H1 (cell line): ENCODE results near the gene FGF5. TPM values are rescaled to one million over a fixed set of nuclear protein-coding genes. Genes with fewer than 3 reads are reported as not detected.

Source experiments
- CTCF ChIA-PET: fragments of 300-600 bp; sonication (Branson Sonifier 250); formaldehyde crosslinking; loops from one replicate; lab custom pipeline; 2021; ENCODE audit not compliant: partially characterized antibody; lab: Charles Lee
- POLR2A ChIA-PET: fragments of 300-600 bp; sonication (Branson Sonifier 250); formaldehyde crosslinking; loops from one replicate; lab custom pipeline; 2021; ENCODE audit warnings: inconsistent platforms; ENCODE audit not compliant: partially characterized antibody; lab: Charles Lee
- DNase-seq, 2 experiments: peaks; one replicate each; pipeline versions ENCODE4 v3.0.0 to v3.0.0-alpha.2; 2010 to 2022; ENCODE audit warnings: low spot score in 2 of 2, low read depth in 1 of 2, mixed read lengths in 1 of 2
- FAIRE-seq: peaks from 2 replicates; lab custom pipeline; 2011; peaks lifted over from hg19 to GRCh38; lab: Jason Lieb, UNC
- H2AFZ ChIP-seq: 2 replicates; pipeline ENCODE4 v1.8.1; 2012; ENCODE audit warnings: low read length, inconsistent platforms
- H2AK5ac ChIP-seq: 2 replicates; pipeline ENCODE4 v1.6.1; 2013; ENCODE audit warnings: low read depth, low read length
- H2BK120ac ChIP-seq: replicated peaks from 2 replicates; pipeline ENCODE3; 2013; ENCODE audit warnings: low read depth, low read length, inconsistent platforms
- H2BK12ac ChIP-seq: 2 replicates; pipeline ENCODE4 v1.6.1; 2013; ENCODE audit warnings: low read depth, low read length
- H2BK15ac ChIP-seq: 2 replicates; pipeline ENCODE4 v1.6.1; 2013; ENCODE audit warnings: low read length
- H2BK20ac ChIP-seq: 2 replicates; pipeline ENCODE4 v1.6.1; 2013; ENCODE audit warnings: low read length
- H2BK5ac ChIP-seq: 2 replicates; pipeline ENCODE4 v1.6.1; 2013; ENCODE audit warnings: low read depth, low read length
- H3K14ac ChIP-seq: 2 replicates; pipeline ENCODE4 v1.6.1; 2013; ENCODE audit warnings: inconsistent platforms; ENCODE audit not compliant: insufficient read length
- H3K18ac ChIP-seq: 2 replicates; pipeline ENCODE4 v1.6.1; 2013; ENCODE audit warnings: low read length; ENCODE audit errors: extremely low read depth
- H3K23ac ChIP-seq: 2 replicates; pipeline ENCODE4 v1.6.1; 2013; ENCODE audit warnings: inconsistent platforms; ENCODE audit not compliant: insufficient read length
- H3K23me2 ChIP-seq: 2 replicates; pipeline ENCODE4 v1.6.1; 2013; ENCODE audit warnings: low read depth, low read length
- H3K27ac ChIP-seq: 2 replicates; pipeline ENCODE4 v1.6.1; 2011; ENCODE audit warnings: low read depth, low read length, inconsistent platforms
- H3K27me3 ChIP-seq, 4 experiments: replicated peaks in 1 of 4; 1 replicate in 1 of 4; 2 replicates in 3 of 4; pipeline versions ENCODE4 v1.6.1 to v1.8.1; 2011 to 2013; ENCODE audit warnings: low read length in 3 of 4, mild to moderate bottlenecking in 3 of 4, inconsistent platforms in 2 of 4, mixed read lengths in 2 of 4, moderate library complexity in 1 of 4; ENCODE audit not compliant: control insufficient read depth in 3 of 4, insufficient read depth in 3 of 4; ENCODE audit errors: extremely low read depth in 1 of 4
- H3K36me3 ChIP-seq, 4 experiments: 2 replicates each; pipeline versions ENCODE4 v1.6.1 to v1.8.1; 2011 to 2013; ENCODE audit warnings: mild to moderate bottlenecking in 4 of 4, low read length in 3 of 4, moderate library complexity in 2 of 4, control low read depth in 1 of 4, inconsistent platforms in 1 of 4; ENCODE audit not compliant: insufficient read depth in 4 of 4, control insufficient read depth in 2 of 4
- H3K4ac ChIP-seq: replicated peaks from 2 replicates; pipeline ENCODE3; 2013; ENCODE audit warnings: low read length, low read depth, mixed read lengths, inconsistent platforms; ENCODE audit not compliant: insufficient read length
- H3K4me1 ChIP-seq, 4 experiments: replicated peaks in 1 of 4; 1 replicate in 1 of 4; 2 replicates in 3 of 4; pipeline versions ENCODE4 v1.6.1 to v1.8.1; 2011 to 2013; ENCODE audit warnings: low read length in 3 of 4, inconsistent platforms in 2 of 4, mixed read lengths in 1 of 4; ENCODE audit not compliant: insufficient read depth in 4 of 4, control insufficient read depth in 3 of 4
- H3K4me2 ChIP-seq, 2 experiments: 2 replicates each; pipeline versions ENCODE4 v1.6.1 to v1.8.1; 2011 to 2013; ENCODE audit warnings: low read depth in 2 of 2, low read length in 2 of 2, control low read depth in 1 of 2, inconsistent platforms in 1 of 2, mild to moderate bottlenecking in 1 of 2; ENCODE audit not compliant: insufficient read depth in 1 of 2
- H3K4me3 ChIP-seq, 4 experiments: fragments of 200-600, 300-600 bp in 1 of 4; sonication (generic), shearing (Covaris generic), sonication (Bioruptor Twin) in 1 of 4; 2 replicates each; pipeline versions ENCODE4 v1.5.1 to v1.8.1; 2011 to 2016; ENCODE audit warnings: low read length in 4 of 4, low read depth in 3 of 4, control low read depth in 2 of 4, inconsistent platforms in 2 of 4, mild to moderate bottlenecking in 2 of 4, mixed read lengths in 1 of 4, moderate library complexity in 1 of 4; ENCODE audit not compliant: insufficient read depth in 2 of 4; ENCODE audit errors: extremely low read depth in 1 of 4
- H3K56ac ChIP-seq: replicated peaks from 2 replicates; pipeline ENCODE3; 2013; ENCODE audit warnings: low read depth, mild to moderate bottlenecking, mixed read lengths, low read length, inconsistent platforms; ENCODE audit not compliant: insufficient read length
- H3K79me1 ChIP-seq: 2 replicates; pipeline ENCODE4 v1.6.1; 2013; ENCODE audit warnings: low read depth, low read length, control low read depth
- H3K79me2 ChIP-seq, 2 experiments: 2 replicates each; pipeline versions ENCODE4 v1.6.1 to v1.8.1; 2012 to 2013; ENCODE audit warnings: low read length in 2 of 2, mild to moderate bottlenecking in 2 of 2, inconsistent platforms in 1 of 2; ENCODE audit not compliant: insufficient read depth in 2 of 2, control insufficient read depth in 1 of 2
- H3K9ac ChIP-seq, 4 experiments: replicated peaks in 1 of 4; 1 replicate in 1 of 4; 2 replicates in 3 of 4; pipeline versions ENCODE4 v1.6.1 to v1.8.1; 2011 to 2013; ENCODE audit warnings: low read depth in 3 of 4, low read length in 3 of 4, control low read depth in 2 of 4, mild to moderate bottlenecking in 2 of 4, moderate library complexity in 2 of 4, inconsistent platforms in 1 of 4; ENCODE audit errors: extremely low read depth in 1 of 4
- H3K9me3 ChIP-seq, 2 experiments: 2 replicates each; pipeline versions ENCODE4 v1.6.1 to v1.8.1; 2012 to 2013; ENCODE audit warnings: mild to moderate bottlenecking in 2 of 2, moderate library complexity in 2 of 2, control low read depth in 1 of 2, inconsistent platforms in 1 of 2, low read depth in 1 of 2, low read length in 1 of 2, mixed read lengths in 1 of 2; ENCODE audit not compliant: insufficient read depth in 2 of 2
- H4K20me1 ChIP-seq, 2 experiments: replicated peaks in 1 of 2; 2 replicates each; pipeline versions ENCODE3 to v1.8.1; 2011 to 2013; ENCODE audit warnings: inconsistent platforms in 2 of 2, low read length in 2 of 2, mild to moderate bottlenecking in 1 of 2; ENCODE audit not compliant: insufficient read depth in 2 of 2, control insufficient read depth in 1 of 2
- H4K5ac ChIP-seq: 2 replicates; pipeline ENCODE4 v1.6.1; 2013; ENCODE audit warnings: low read length, low read depth, mixed read lengths, inconsistent platforms; ENCODE audit not compliant: insufficient read length
- H4K8ac ChIP-seq: 2 replicates; pipeline ENCODE4 v1.8.0; 2013; ENCODE audit warnings: mild to moderate bottlenecking, moderate library complexity, low read length, inconsistent platforms; ENCODE audit not compliant: insufficient read depth; ENCODE audit errors: extremely low read depth
- H4K91ac ChIP-seq: replicated peaks from 2 replicates; pipeline ENCODE3; 2013; ENCODE audit warnings: low read length, mixed read lengths, inconsistent platforms; ENCODE audit not compliant: insufficient read length
- ASH2L ChIP-seq: fragments of 200-600, 300-600 bp; sonication (generic); IDR thresholded peaks from one replicate; pipeline ENCODE4 v1.7.1; 2017; ENCODE audit warnings: low read length
- CBX8 ChIP-seq: fragments of 300-800, 300-1000 bp; sonication (generic); IDR thresholded peaks from 2 replicates; pipeline ENCODE4 v1.7.1; 2016; ENCODE audit warnings: low read depth, low read length, borderline replicate concordance
- CREB1 ChIP-seq: IDR thresholded peaks from 2 replicates; pipeline ENCODE4 v1.6.1; 2012; ENCODE audit warnings: inconsistent platforms
- CTBP2 ChIP-seq: IDR thresholded peaks from 2 replicates; pipeline ENCODE4 v1.7.0; 2011; ENCODE audit warnings: borderline replicate concordance, mild to moderate bottlenecking, moderate library complexity, mixed read lengths, low read length; ENCODE audit not compliant: insufficient read depth, insufficient read length
- FOSL1 ChIP-seq: IDR thresholded peaks from 2 replicates; pipeline ENCODE4 v1.6.1; 2011; ENCODE audit warnings: mild to moderate bottlenecking, low read depth, low read length, moderate library complexity; ENCODE audit not compliant: insufficient read depth
- RXRA ChIP-seq: IDR thresholded peaks from 2 replicates; pipeline ENCODE4 v1.6.1; 2011; ENCODE audit warnings: low read depth, mild to moderate bottlenecking, low read length, moderate library complexity; ENCODE audit not compliant: insufficient read depth
- SAP30 ChIP-seq: fragments of 300-600 bp; sonication (generic); IDR thresholded peaks from 2 replicates; pipeline ENCODE4 v1.7.1; 2012; ENCODE audit warnings: low read length, moderate library complexity, mild to moderate bottlenecking, inconsistent platforms; ENCODE audit not compliant: insufficient read depth, insufficient replicate concordance
- SRF ChIP-seq: IDR thresholded peaks from 2 replicates; pipeline ENCODE4 v1.6.1; 2011; ENCODE audit warnings: mild to moderate bottlenecking, low read depth, low read length, moderate library complexity
- TBP ChIP-seq: IDR thresholded peaks from 2 replicates; pipeline ENCODE4 v1.6.1; 2011; ENCODE audit warnings: low read depth, low read length, improper control_type of control experiment
- TCF12 ChIP-seq: IDR thresholded peaks from 2 replicates; pipeline ENCODE4 v1.6.1; 2011; ENCODE audit warnings: low read depth, mild to moderate bottlenecking, low read length
- WGBS, 2 experiments: shearing (Covaris generic) in 1 of 2; methylation state at CpG; one replicate each; pipeline versions ENCODE4 v1.1.6 to v1.1.7; 2013 to 2015; ENCODE audit warnings: low lambda C conversion rate in 2 of 2, mixed read lengths in 2 of 2, inconsistent platforms in 1 of 2, low coverage in 1 of 2, missing lambda C conversion rate in 1 of 2; ENCODE audit not compliant: insufficient replicate concordance in 2 of 2, insufficient coverage in 1 of 2, insufficient read length in 1 of 2; ENCODE audit errors: extremely low coverage in 1 of 2, missing lambda C conversion rate in 1 of 2; 5-methylcytosine and 5-hydroxymethylcytosine counted together
- polyA plus RNA-seq, 7 experiments: library from polyadenylated mRNA; depleted of rRNA in 3 of 7; stranded (reverse) in 5 of 7; unstranded in 2 of 7; fragments of >200 nt in 5 of 7; fragments of 200-250 nt in 2 of 7; gene quantifications; 1 replicate in 5 of 7; 2 replicates in 1 of 7; 4 replicates in 1 of 7; pipeline versions ENCODE4 v1.2.1 to v1.2.3, GENCODE V29; 2011 to 2013; ENCODE audit warnings: missing spikeins in 2 of 7, mixed read lengths in 2 of 7
- total RNA-seq: library from RNA; stranded (reverse); fragmentation: NEBNext Ultra II Directional; extraction: Animal tissue kit (Norgen Biotek cat#: 25700); gene quantifications from 2 replicates; pipeline ENCODE4 v1.2.1, GENCODE V29; 2021
- TF ChIP-seq, protein P1 (sequence below), 3 experiments: IDR thresholded peaks; 1 replicate in 2 of 3; 2 replicates in 1 of 3; pipeline versions ENCODE4 v1.5.1 to v1.6.1; 2011; ENCODE audit warnings: low read length in 3 of 3, mild to moderate bottlenecking in 3 of 3, inconsistent platforms in 2 of 3, low read depth in 1 of 3, moderate library complexity in 1 of 3; ENCODE audit not compliant: insufficient read depth in 1 of 3; ENCODE audit errors: control extremely low read depth in 1 of 3
- TF ChIP-seq, protein P2 (sequence below): IDR thresholded peaks from 2 replicates; pipeline ENCODE4 v1.6.1; 2012; ENCODE audit warnings: inconsistent platforms

The FGF5 gene
- total and polyA plus RNA-seq, 2 of the 8 experiments (the other 6 are each of a cell fraction or from before 2014, with no cell fraction given), result not detected

DNA sequence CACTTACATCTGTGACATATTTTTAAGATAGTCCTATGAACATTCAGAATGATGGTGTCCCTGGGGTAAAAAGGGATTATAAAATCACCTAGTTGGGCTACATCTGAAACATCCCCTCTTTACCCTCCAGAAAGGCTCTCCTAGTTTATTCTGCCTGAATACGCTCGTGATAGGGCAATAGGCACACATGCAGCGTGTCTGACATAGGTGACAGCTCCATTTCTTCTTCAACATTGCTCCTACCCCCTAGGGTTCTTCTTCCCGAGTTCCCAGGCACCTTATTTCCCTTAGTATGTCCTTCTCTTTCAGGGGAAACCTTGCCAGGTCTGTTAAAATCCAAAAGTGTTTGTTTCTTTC is 42.0 kb downstream of the FGF5 start:
- Histone ChIP-seq H4K5ac (no peak overlapping the region), H3K23ac (no peak overlapping the region), H3K36me3 (no peaks in the 10 kb centered on the region), H2BK120ac (no peak overlapping the region), H3K27ac (no peak overlapping the region), H3K9me3 (no peaks in the 10 kb centered on the region), H3K4me2 (no peak overlapping the region), H3K4me1 (peaks cover 0 to 5% (median 1%) of the 10 kb centered on the region in 4 experiments; a peak in 2 of 7 replicates), H3K23me2 (no peaks in the 10 kb centered on the region; the same call in 1 of the 2 replicates), H2AK5ac (no peak overlapping the region), H3K27me3 (no peaks in the 10 kb centered on the region), H4K91ac (no peak overlapping the region), H3K4ac (no peak overlapping the region), H4K20me1 (no peaks in the 10 kb centered on the region), H3K9ac (no peak overlapping the region), H2AFZ (no peak overlapping the region), H4K8ac (no peak overlapping the region), H2BK20ac (no peak overlapping the region), H3K4me3 (no peak overlapping the region), H3K56ac (no peak overlapping the region), H3K14ac (no peak overlapping the region), H2BK12ac (no peak overlapping the region), H2BK5ac (no peak overlapping the region), H3K79me1 (no peaks in the 10 kb centered on the region), H3K79me2 (no peaks in the 10 kb centered on the region), H2BK15ac (no peak overlapping the region), H3K18ac (no peak overlapping the region)
- ChIA-PET POLR2A (interaction anchor here (0.6 kb wide), 1 partner anchor 735 kb away, joined by 3 read pairs; no protein-coding TSS in a partner anchor), CTCF (interaction anchor here (0.8 to 1.6 kb wide), 2 partner anchors 20 to 24 kb away, joined by 4 to 6 read pairs; no protein-coding TSS in a partner anchor)
- 62% methylated on average over 4 of the region's 4 CpGs; no CpG with 5 or more reads in 1 of the 2 experiments for whole genome bisulfite sequencing, 2 experiments
- DNase-seq, result no peak
- FAIRE-seq, result no peak
- TF ChIP-seq, protein P1, sequence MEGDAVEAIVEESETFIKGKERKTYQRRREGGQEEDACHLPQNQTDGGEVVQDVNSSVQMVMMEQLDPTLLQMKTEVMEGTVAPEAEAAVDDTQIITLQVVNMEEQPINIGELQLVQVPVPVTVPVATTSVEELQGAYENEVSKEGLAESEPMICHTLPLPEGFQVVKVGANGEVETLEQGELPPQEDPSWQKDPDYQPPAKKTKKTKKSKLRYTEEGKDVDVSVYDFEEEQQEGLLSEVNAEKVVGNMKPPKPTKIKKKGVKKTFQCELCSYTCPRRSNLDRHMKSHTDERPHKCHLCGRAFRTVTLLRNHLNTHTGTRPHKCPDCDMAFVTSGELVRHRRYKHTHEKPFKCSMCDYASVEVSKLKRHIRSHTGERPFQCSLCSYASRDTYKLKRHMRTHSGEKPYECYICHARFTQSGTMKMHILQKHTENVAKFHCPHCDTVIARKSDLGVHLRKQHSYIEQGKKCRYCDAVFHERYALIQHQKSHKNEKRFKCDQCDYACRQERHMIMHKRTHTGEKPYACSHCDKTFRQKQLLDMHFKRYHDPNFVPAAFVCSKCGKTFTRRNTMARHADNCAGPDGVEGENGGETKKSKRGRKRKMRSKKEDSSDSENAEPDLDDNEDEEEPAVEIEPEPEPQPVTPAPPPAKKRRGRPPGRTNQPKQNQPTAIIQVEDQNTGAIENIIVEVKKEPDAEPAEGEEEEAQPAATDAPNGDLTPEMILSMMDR (IDR thresholded peaks at IDR 0.05; ENCODE audit: control extremely low read depth in 1 of 3, insufficient read depth in 1 of 3, low read depth in 1 of 3, low read length in 3 of 3), result no peak
- TF ChIP-seq SRF (no peak), ASH2L (no peak), CTBP2 (no peak), RXRA (no peak), FOSL1 (no peak), CREB1 (no peak), CBX8 (no peak), TCF12 (no peak), TBP (no peak), SAP30 (no peak)
- TF ChIP-seq, protein P2, sequence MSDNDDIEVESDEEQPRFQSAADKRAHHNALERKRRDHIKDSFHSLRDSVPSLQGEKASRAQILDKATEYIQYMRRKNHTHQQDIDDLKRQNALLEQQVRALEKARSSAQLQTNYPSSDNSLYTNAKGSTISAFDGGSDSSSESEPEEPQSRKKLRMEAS, result no peak
